NCI-H510A treated with DMSO at 0.1 percent for 48 hours (cell line): ENCODE measurements around the gene SMIM38.

Source experiments
- DNase-seq: peaks from one replicate; lab custom pipeline; 2025; lab: John Stamatoyannopoulos, UW

The SMIM38 gene

GRCh38 chr11:69155302-69156234 is at the start of gene SMIM38:
SMIM38 (plus strand) TSS chr11:69155935; CDS start chr11:69157847, 1,912 bp downstream.
- DNase-seq, result no peak

GRCh38 chr11:69106031-69106811 is 49.5 kb upstream of the SMIM38 start:
- no peak for DNase-seq

GRCh38 chr11:69107413-69107812 is 48.3 kb upstream of the SMIM38 start:
- no peak for DNase-seq

- no peak for DNase-seq
Measured at GRCh38 chr11:69108030-69108429, 47.7 kb upstream of the SMIM38 start.

GRCh38 chr11:69108559-69108958 is 47.2 kb upstream of the SMIM38 start:
- no peak for DNase-seq

- DNase-seq, result no peak
Measured at GRCh38 chr11:69109101-69109500, 46.6 kb upstream of the SMIM38 start.

GRCh38 chr11:69110451-69110850 is 45.3 kb upstream of the SMIM38 start:
- DNase-seq, result no peak

GRCh38 chr11:69111624-69112542 is 43.9 kb upstream of the SMIM38 start:
- no peak for DNase-seq

GRCh38 chr11:69113226-69113625 is 42.5 kb upstream of the SMIM38 start:
- no peak for DNase-seq

- DNase-seq, result no peak
Measured at GRCh38 chr11:69113646-69114340, 41.9 kb upstream of the SMIM38 start.

- no peak for DNase-seq
Measured at GRCh38 chr11:69114362-69114761, 41.4 kb upstream of the SMIM38 start.

GRCh38 chr11:69114811-69115523 is 40.8 kb upstream of the SMIM38 start:
- DNase-seq, result no peak

- DNase-seq, result no peak
Measured at GRCh38 chr11:69115586-69116560, 39.9 kb upstream of the SMIM38 start.

GRCh38 chr11:69116671-69117070 is 39.1 kb upstream of the SMIM38 start:
- DNase-seq, result no peak

GRCh38 chr11:69119190-69119589 is 36.5 kb upstream of the SMIM38 start:
- DNase-seq, result no peak

- DNase-seq, result no peak
Measured at GRCh38 chr11:69120096-69120875, 35.4 kb upstream of the SMIM38 start.

GRCh38 chr11:69121021-69121420 is 34.7 kb upstream of the SMIM38 start:
- DNase-seq, result no peak

- DNase-seq, result no peak
Measured at GRCh38 chr11:69121621-69122325, 34.0 kb upstream of the SMIM38 start.
